Astrocyte (in vitro differentiated cells and primary cell): Measurements from ENCODE around the gene BCAN. TPM values are rescaled to one million over a fixed set of nuclear protein-coding genes. Genes with fewer than 3 reads are reported as not detected.

Experiments used
- DNase-seq: peaks from one replicate; pipeline ENCODE4 v3.0.0-alpha.2; 2010; ENCODE audit warnings: low read depth
- FAIRE-seq: peaks from 2 replicates; lab custom pipeline; 2011; peaks lifted over from hg19 to GRCh38; lab: Jason Lieb, UNC
- H2AFZ ChIP-seq: 2 replicates; pipeline ENCODE4 v1.6.0; 2012; ENCODE audit warnings: low read depth, low read length, inconsistent platforms
- H3K27ac ChIP-seq: 2 replicates; pipeline ENCODE4 v1.5.1; 2011; ENCODE audit warnings: low read depth, low read length, inconsistent platforms
- H3K27me3 ChIP-seq: 2 replicates; pipeline ENCODE4 v1.6.0; 2011; ENCODE audit warnings: low read length, inconsistent platforms; ENCODE audit not compliant: insufficient read depth
- H3K36me3 ChIP-seq: 2 replicates; pipeline ENCODE4 v1.5.1; 2011; ENCODE audit warnings: low read length, inconsistent platforms; ENCODE audit not compliant: insufficient read depth
- H3K4me1 ChIP-seq: 2 replicates; pipeline ENCODE4 v1.5.1; 2011; ENCODE audit warnings: low read length, inconsistent platforms; ENCODE audit not compliant: insufficient read depth
- H3K4me2 ChIP-seq: 2 replicates; pipeline ENCODE4 v1.6.0; 2012; ENCODE audit warnings: low read length, inconsistent platforms
- H3K4me3 ChIP-seq: 2 replicates; pipeline ENCODE4 v1.5.1; 2011; ENCODE audit warnings: low read depth, mild to moderate bottlenecking, low read length, inconsistent platforms; ENCODE audit not compliant: insufficient read depth
- H3K79me2 ChIP-seq: 2 replicates; pipeline ENCODE4 v1.6.0; 2012; ENCODE audit warnings: mild to moderate bottlenecking, low read length, inconsistent platforms; ENCODE audit not compliant: insufficient read depth
- H3K9ac ChIP-seq: 2 replicates; pipeline ENCODE4 v1.6.0; 2012; ENCODE audit warnings: mild to moderate bottlenecking, low read length, inconsistent platforms
- H3K9me3 ChIP-seq: 2 replicates; pipeline ENCODE4 v1.5.1; 2012; ENCODE audit warnings: low read depth, mild to moderate bottlenecking, low read length, inconsistent platforms; ENCODE audit not compliant: insufficient read depth
- H4K20me1 ChIP-seq: 2 replicates; pipeline ENCODE4 v1.6.0; 2012; ENCODE audit warnings: low read length, inconsistent platforms; ENCODE audit not compliant: insufficient read depth
- H3K27ac Mint-ChIP-seq: one replicate; pipeline ENCODE4 v1.8.0; 2021; ENCODE audit warnings: mild to moderate bottlenecking, mixed read lengths; ENCODE audit not compliant: unreplicated experiment
- H3K27me3 Mint-ChIP-seq: one replicate; pipeline ENCODE4 v1.8.0; 2021; ENCODE audit warnings: low read depth, mixed read lengths; ENCODE audit not compliant: unreplicated experiment
- H3K36me3 Mint-ChIP-seq: one replicate; pipeline ENCODE4 v1.8.0; 2021; ENCODE audit warnings: low read depth, mixed read lengths; ENCODE audit not compliant: unreplicated experiment
- H3K4me1 Mint-ChIP-seq: one replicate; pipeline ENCODE4 v1.8.0; 2021; ENCODE audit warnings: low read depth, mixed read lengths; ENCODE audit not compliant: unreplicated experiment
- H3K4me3 Mint-ChIP-seq: one replicate; pipeline ENCODE4 v1.8.0; 2021; ENCODE audit warnings: mild to moderate bottlenecking, moderate library complexity, mixed read lengths; ENCODE audit not compliant: unreplicated experiment
- H3K9me3 Mint-ChIP-seq: one replicate; pipeline ENCODE4 v1.8.0; 2021; ENCODE audit warnings: mild to moderate bottlenecking, mixed read lengths; ENCODE audit not compliant: unreplicated experiment
- EZH2 ChIP-seq: IDR thresholded peaks from 2 replicates; pipeline ENCODE4 v1.6.1; 2012; ENCODE audit warnings: mild to moderate bottlenecking, low read length, inconsistent platforms; ENCODE audit not compliant: insufficient read depth
- total RNA-seq: library from RNA; stranded (reverse); gene quantifications from 2 replicates; pipeline ENCODE4 v1.2.1, GENCODE V29; 2021
- TF ChIP-seq, protein P1 (sequence below): IDR thresholded peaks from 2 replicates; pipeline ENCODE4 v1.5.1; 2011; ENCODE audit warnings: low read depth, mild to moderate bottlenecking, inconsistent platforms, low read length, moderate library complexity; ENCODE audit not compliant: insufficient read depth

BCAN gene
- total RNA-seq, 1 donor from 2014 or later: 0.41 TPM

- Histone ChIP-seq H3K4me3 (no peak overlapping the region), H3K9ac (no peak overlapping the region), H3K27me3 (peaks cover 39% of the 10 kb centered on the region), H3K27ac (no peak overlapping the region), H3K4me2 (no peak overlapping the region), H3K36me3 (no peaks in the 10 kb centered on the region), H4K20me1 (peaks cover 3% of the 10 kb centered on the region), H3K4me1 (peaks cover 16% of the 10 kb centered on the region), H3K9me3 (no peaks in the 10 kb centered on the region), H2AFZ (no peak overlapping the region), H3K79me2 (no peaks in the 10 kb centered on the region)
- H3K4me3 Mint-ChIP-seq: no peak overlapping the region
- peaks cover 2% of the 10 kb centered on the region for H3K9me3 Mint-ChIP-seq
- H3K27ac Mint-ChIP-seq: no peak overlapping the region
- DNase-seq: no peak
- H3K4me1 Mint-ChIP-seq: peaks cover 12% of the 10 kb centered on the region
- no peak for FAIRE-seq
- peaks cover 64% of the 10 kb centered on the region for H3K27me3 Mint-ChIP-seq
- peaks cover 7% of the 10 kb centered on the region for H3K36me3 Mint-ChIP-seq
- TF ChIP-seq, protein P1, sequence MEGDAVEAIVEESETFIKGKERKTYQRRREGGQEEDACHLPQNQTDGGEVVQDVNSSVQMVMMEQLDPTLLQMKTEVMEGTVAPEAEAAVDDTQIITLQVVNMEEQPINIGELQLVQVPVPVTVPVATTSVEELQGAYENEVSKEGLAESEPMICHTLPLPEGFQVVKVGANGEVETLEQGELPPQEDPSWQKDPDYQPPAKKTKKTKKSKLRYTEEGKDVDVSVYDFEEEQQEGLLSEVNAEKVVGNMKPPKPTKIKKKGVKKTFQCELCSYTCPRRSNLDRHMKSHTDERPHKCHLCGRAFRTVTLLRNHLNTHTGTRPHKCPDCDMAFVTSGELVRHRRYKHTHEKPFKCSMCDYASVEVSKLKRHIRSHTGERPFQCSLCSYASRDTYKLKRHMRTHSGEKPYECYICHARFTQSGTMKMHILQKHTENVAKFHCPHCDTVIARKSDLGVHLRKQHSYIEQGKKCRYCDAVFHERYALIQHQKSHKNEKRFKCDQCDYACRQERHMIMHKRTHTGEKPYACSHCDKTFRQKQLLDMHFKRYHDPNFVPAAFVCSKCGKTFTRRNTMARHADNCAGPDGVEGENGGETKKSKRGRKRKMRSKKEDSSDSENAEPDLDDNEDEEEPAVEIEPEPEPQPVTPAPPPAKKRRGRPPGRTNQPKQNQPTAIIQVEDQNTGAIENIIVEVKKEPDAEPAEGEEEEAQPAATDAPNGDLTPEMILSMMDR: no peak
- no peak for TF ChIP-seq EZH2
Measured at GRCh38 chr1:156654700-156655099, 12.8 kb downstream of the BCAN start.

DNA sequence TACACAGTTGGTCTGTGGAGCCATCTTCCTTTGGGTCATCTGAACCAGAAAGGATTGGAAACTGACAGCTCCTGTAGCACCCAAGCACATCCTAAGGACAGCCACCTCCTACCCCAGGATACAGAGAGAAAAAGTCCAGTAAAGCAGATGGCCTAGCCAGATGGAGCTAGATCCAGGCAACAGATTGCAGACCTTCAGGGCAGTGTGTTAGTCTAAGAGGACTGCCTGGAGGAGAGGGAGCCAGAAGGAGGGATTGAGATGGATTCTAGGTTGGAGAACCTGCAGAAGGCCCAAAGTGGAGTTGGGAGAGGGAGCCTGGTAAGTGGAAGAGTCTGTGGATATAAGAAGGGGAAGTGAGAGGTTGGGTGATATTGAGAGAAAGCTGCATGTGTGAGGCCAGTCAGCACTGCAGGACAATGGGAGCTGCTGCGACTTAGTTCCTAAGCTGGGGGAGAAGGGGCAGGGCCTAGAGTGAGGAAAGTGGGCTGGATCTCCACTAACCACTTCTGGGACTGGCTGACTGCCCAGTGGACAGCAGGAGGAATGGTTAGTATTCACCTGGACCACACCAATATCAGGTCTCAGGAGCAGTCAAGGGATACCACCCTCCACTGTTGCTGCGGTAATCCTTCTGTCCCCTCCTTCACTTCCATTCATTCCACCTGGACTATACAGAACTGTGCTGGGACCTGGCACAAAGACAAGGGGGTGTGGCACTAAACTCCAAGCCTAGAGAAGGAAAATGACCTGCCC is 13.4 kb downstream of the BCAN start:
- Histone ChIP-seq H3K4me1 (peaks cover 20% of the 10 kb centered on the region), H3K27ac (no peak overlapping the region), H3K9ac (no peak overlapping the region), H4K20me1 (peaks cover 3% of the 10 kb centered on the region), H3K27me3 (peaks cover 39% of the 10 kb centered on the region), H3K4me3 (no peak overlapping the region), H2AFZ (no peak overlapping the region), H3K36me3 (no peaks in the 10 kb centered on the region), H3K79me2 (no peaks in the 10 kb centered on the region), H3K4me2 (no peak overlapping the region), H3K9me3 (no peaks in the 10 kb centered on the region)
- H3K9me3 Mint-ChIP-seq: peaks cover 2% of the 10 kb centered on the region
- no peak overlapping the region for H3K4me3 Mint-ChIP-seq
- TF ChIP-seq, protein P1: no peak
- no peak for TF ChIP-seq EZH2
- peaks cover 59% of the 10 kb centered on the region for H3K27me3 Mint-ChIP-seq
- FAIRE-seq (no peak), DNase-seq (no peak)
- no peak overlapping the region for H3K27ac Mint-ChIP-seq
- peaks cover 7% of the 10 kb centered on the region for H3K36me3 Mint-ChIP-seq
- H3K4me1 Mint-ChIP-seq: peaks cover 16% of the 10 kb centered on the region

GRCh38 chr1:156655904-156656516 is 14.1 kb downstream of the BCAN start:
- peaks cover 32% of the 10 kb centered on the region for H3K27me3 ChIP-seq

More at GRCh38 chr1:156655904-156656516, 14.1 kb downstream of the BCAN start:
- Mint-ChIP-seq H3K4me1 (peaks cover 21% of the 10 kb centered on the region), H3K27me3 (peaks cover 53% of the 10 kb centered on the region), H3K4me3 (no peak overlapping the region), H3K36me3 (peaks cover 7% of the 10 kb centered on the region), H3K9me3 (peaks cover 2% of the 10 kb centered on the region), H3K27ac (no peak overlapping the region)
- no peaks in the 10 kb centered on the region for H3K36me3 ChIP-seq
- H3K9ac ChIP-seq: no peak overlapping the region
- no peak overlapping the region for H3K4me2 ChIP-seq
- no peak for DNase-seq
- no peak for TF ChIP-seq EZH2
- TF ChIP-seq, protein P1: no peak
- H3K4me1 ChIP-seq: peaks cover 27% of the 10 kb centered on the region
- H3K4me3 ChIP-seq: no peak overlapping the region
- no peak overlapping the region for H2AFZ ChIP-seq
- H3K27ac ChIP-seq: no peak overlapping the region
- H3K9me3 ChIP-seq: no peaks in the 10 kb centered on the region
- H4K20me1 ChIP-seq: peaks cover 3% of the 10 kb centered on the region
- no peaks in the 10 kb centered on the region for H3K79me2 ChIP-seq
- no peak for FAIRE-seq
